Suppressor macrophage treated with lipopolysaccharide for 1 hour (primary cell): ENCODE results near the gene WFDC11.

Experiments
- DNase-seq, 3 donors: peaks; one replicate each; pipeline ENCODE4 v3.0.0-alpha.2; 2020 to 2022

Gene WFDC11

GRCh38 chr20:45621593-45621992 lies 48.4 kb downstream of the WFDC11 start:
- DNase-seq, result peak in 1 of 3 donors; percentile 8

DNA sequence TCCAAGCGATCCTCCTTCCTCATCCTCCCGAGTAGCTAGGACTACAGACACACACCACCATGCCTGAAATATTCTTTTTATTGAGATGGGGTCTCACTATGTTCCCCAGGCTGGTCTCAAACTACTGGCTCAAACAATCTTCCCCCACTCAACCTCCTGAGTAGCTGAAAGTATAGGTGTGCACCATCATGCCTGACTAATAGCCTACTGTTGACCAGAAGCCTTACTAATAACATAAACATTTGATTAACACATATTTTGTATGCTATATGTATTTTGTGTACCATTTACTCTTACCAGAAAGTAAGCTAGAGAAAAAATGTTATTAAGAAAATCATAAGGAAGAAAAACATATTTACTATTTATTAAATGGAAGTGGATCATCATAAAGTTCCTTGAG lies 52.4 kb downstream of the WFDC11 start:
- no peak for DNase-seq

GRCh38 chr20:45612314-45612713 lies 57.7 kb downstream of the WFDC11 start:
- no peak for DNase-seq

DNA sequence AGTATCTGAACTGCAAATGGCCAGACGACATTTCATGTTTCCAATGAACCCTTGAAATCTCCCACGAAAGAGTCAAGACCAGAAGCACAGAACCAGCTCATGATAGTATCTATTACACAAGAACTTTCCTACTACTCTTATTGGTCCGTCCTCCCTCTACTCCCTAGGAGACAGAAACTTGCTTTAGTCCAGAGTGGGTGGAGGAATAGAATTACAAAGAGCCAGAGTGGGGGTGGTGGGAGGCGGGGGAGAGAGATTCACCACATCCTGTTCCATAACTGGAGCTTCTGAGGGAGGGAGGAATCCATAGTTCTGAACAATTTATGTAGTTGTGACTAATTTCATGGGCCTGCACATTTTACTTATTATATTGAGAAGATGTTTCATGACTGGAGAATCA lies 59.0 kb downstream of the WFDC11 start:
- peak; percentile 62 to 67 (median 62) for DNase-seq

GRCh38 chr20:45607810-45608209 lies 62.2 kb downstream of the WFDC11 start:
- no peak for DNase-seq
